H1 (cell line): ENCODE measurements around the gene SLC23A3. TPM values are rescaled to one million over a fixed set of nuclear protein-coding genes. Genes with fewer than 3 reads are reported as not detected.

Experiments
- CTCF ChIA-PET: fragments of 300-600 bp; sonication (Branson Sonifier 250); formaldehyde crosslinking; loops from one replicate; lab custom pipeline; 2021; ENCODE audit not compliant: partially characterized antibody; lab: Charles Lee
- POLR2A ChIA-PET: fragments of 300-600 bp; sonication (Branson Sonifier 250); formaldehyde crosslinking; loops from one replicate; lab custom pipeline; 2021; ENCODE audit warnings: inconsistent platforms; ENCODE audit not compliant: partially characterized antibody; lab: Charles Lee
- DNase-seq, 2 experiments: peaks; one replicate each; pipeline versions ENCODE4 v3.0.0 to v3.0.0-alpha.2; 2010 to 2022; ENCODE audit warnings: low spot score in 2 of 2, low read depth in 1 of 2, mixed read lengths in 1 of 2
- FAIRE-seq: peaks from 2 replicates; lab custom pipeline; 2011; peaks lifted over from hg19 to GRCh38; lab: Jason Lieb, UNC
- H2AFZ ChIP-seq: 2 replicates; pipeline ENCODE4 v1.8.1; 2012; ENCODE audit warnings: low read length, inconsistent platforms
- H2AK5ac ChIP-seq: 2 replicates; pipeline ENCODE4 v1.6.1; 2013; ENCODE audit warnings: low read depth, low read length
- H2BK120ac ChIP-seq: replicated peaks from 2 replicates; pipeline ENCODE3; 2013; ENCODE audit warnings: low read depth, low read length, inconsistent platforms
- H2BK12ac ChIP-seq: 2 replicates; pipeline ENCODE4 v1.6.1; 2013; ENCODE audit warnings: low read depth, low read length
- H2BK15ac ChIP-seq: 2 replicates; pipeline ENCODE4 v1.6.1; 2013; ENCODE audit warnings: low read length
- H2BK20ac ChIP-seq: 2 replicates; pipeline ENCODE4 v1.6.1; 2013; ENCODE audit warnings: low read length
- H2BK5ac ChIP-seq: 2 replicates; pipeline ENCODE4 v1.6.1; 2013; ENCODE audit warnings: low read depth, low read length
- H3K14ac ChIP-seq: 2 replicates; pipeline ENCODE4 v1.6.1; 2013; ENCODE audit warnings: inconsistent platforms; ENCODE audit not compliant: insufficient read length
- H3K18ac ChIP-seq: 2 replicates; pipeline ENCODE4 v1.6.1; 2013; ENCODE audit warnings: low read length; ENCODE audit errors: extremely low read depth
- H3K23ac ChIP-seq: 2 replicates; pipeline ENCODE4 v1.6.1; 2013; ENCODE audit warnings: inconsistent platforms; ENCODE audit not compliant: insufficient read length
- H3K23me2 ChIP-seq: 2 replicates; pipeline ENCODE4 v1.6.1; 2013; ENCODE audit warnings: low read depth, low read length
- H3K27ac ChIP-seq: 2 replicates; pipeline ENCODE4 v1.6.1; 2011; ENCODE audit warnings: low read depth, low read length, inconsistent platforms
- H3K27me3 ChIP-seq, 4 experiments: replicated peaks in 1 of 4; 1 replicate in 1 of 4; 2 replicates in 3 of 4; pipeline versions ENCODE4 v1.6.1 to v1.8.1; 2011 to 2013; ENCODE audit warnings: low read length in 3 of 4, mild to moderate bottlenecking in 3 of 4, inconsistent platforms in 2 of 4, mixed read lengths in 2 of 4, moderate library complexity in 1 of 4; ENCODE audit not compliant: control insufficient read depth in 3 of 4, insufficient read depth in 3 of 4; ENCODE audit errors: extremely low read depth in 1 of 4
- H3K36me3 ChIP-seq, 4 experiments: 2 replicates each; pipeline versions ENCODE4 v1.6.1 to v1.8.1; 2011 to 2013; ENCODE audit warnings: mild to moderate bottlenecking in 4 of 4, low read length in 3 of 4, moderate library complexity in 2 of 4, control low read depth in 1 of 4, inconsistent platforms in 1 of 4; ENCODE audit not compliant: insufficient read depth in 4 of 4, control insufficient read depth in 2 of 4
- H3K4ac ChIP-seq: replicated peaks from 2 replicates; pipeline ENCODE3; 2013; ENCODE audit warnings: low read length, low read depth, mixed read lengths, inconsistent platforms; ENCODE audit not compliant: insufficient read length
- H3K4me1 ChIP-seq, 4 experiments: replicated peaks in 1 of 4; 1 replicate in 1 of 4; 2 replicates in 3 of 4; pipeline versions ENCODE4 v1.6.1 to v1.8.1; 2011 to 2013; ENCODE audit warnings: low read length in 3 of 4, inconsistent platforms in 2 of 4, mixed read lengths in 1 of 4; ENCODE audit not compliant: insufficient read depth in 4 of 4, control insufficient read depth in 3 of 4
- H3K4me2 ChIP-seq, 2 experiments: 2 replicates each; pipeline versions ENCODE4 v1.6.1 to v1.8.1; 2011 to 2013; ENCODE audit warnings: low read depth in 2 of 2, low read length in 2 of 2, control low read depth in 1 of 2, inconsistent platforms in 1 of 2, mild to moderate bottlenecking in 1 of 2; ENCODE audit not compliant: insufficient read depth in 1 of 2
- H3K4me3 ChIP-seq, 4 experiments: fragments of 200-600, 300-600 bp in 1 of 4; sonication (generic), shearing (Covaris generic), sonication (Bioruptor Twin) in 1 of 4; 2 replicates each; pipeline versions ENCODE4 v1.5.1 to v1.8.1; 2011 to 2016; ENCODE audit warnings: low read length in 4 of 4, low read depth in 3 of 4, control low read depth in 2 of 4, inconsistent platforms in 2 of 4, mild to moderate bottlenecking in 2 of 4, mixed read lengths in 1 of 4, moderate library complexity in 1 of 4; ENCODE audit not compliant: insufficient read depth in 2 of 4; ENCODE audit errors: extremely low read depth in 1 of 4
- H3K56ac ChIP-seq: replicated peaks from 2 replicates; pipeline ENCODE3; 2013; ENCODE audit warnings: low read depth, mild to moderate bottlenecking, mixed read lengths, low read length, inconsistent platforms; ENCODE audit not compliant: insufficient read length
- H3K79me1 ChIP-seq: 2 replicates; pipeline ENCODE4 v1.6.1; 2013; ENCODE audit warnings: low read depth, low read length, control low read depth
- H3K79me2 ChIP-seq, 2 experiments: 2 replicates each; pipeline versions ENCODE4 v1.6.1 to v1.8.1; 2012 to 2013; ENCODE audit warnings: low read length in 2 of 2, mild to moderate bottlenecking in 2 of 2, inconsistent platforms in 1 of 2; ENCODE audit not compliant: insufficient read depth in 2 of 2, control insufficient read depth in 1 of 2
- H3K9ac ChIP-seq, 4 experiments: replicated peaks in 1 of 4; 1 replicate in 1 of 4; 2 replicates in 3 of 4; pipeline versions ENCODE4 v1.6.1 to v1.8.1; 2011 to 2013; ENCODE audit warnings: low read depth in 3 of 4, low read length in 3 of 4, control low read depth in 2 of 4, mild to moderate bottlenecking in 2 of 4, moderate library complexity in 2 of 4, inconsistent platforms in 1 of 4; ENCODE audit errors: extremely low read depth in 1 of 4
- H3K9me3 ChIP-seq, 2 experiments: 2 replicates each; pipeline versions ENCODE4 v1.6.1 to v1.8.1; 2012 to 2013; ENCODE audit warnings: mild to moderate bottlenecking in 2 of 2, moderate library complexity in 2 of 2, control low read depth in 1 of 2, inconsistent platforms in 1 of 2, low read depth in 1 of 2, low read length in 1 of 2, mixed read lengths in 1 of 2; ENCODE audit not compliant: insufficient read depth in 2 of 2
- H4K20me1 ChIP-seq, 2 experiments: replicated peaks in 1 of 2; 2 replicates each; pipeline versions ENCODE3 to v1.8.1; 2011 to 2013; ENCODE audit warnings: inconsistent platforms in 2 of 2, low read length in 2 of 2, mild to moderate bottlenecking in 1 of 2; ENCODE audit not compliant: insufficient read depth in 2 of 2, control insufficient read depth in 1 of 2
- H4K5ac ChIP-seq: 2 replicates; pipeline ENCODE4 v1.6.1; 2013; ENCODE audit warnings: low read length, low read depth, mixed read lengths, inconsistent platforms; ENCODE audit not compliant: insufficient read length
- H4K8ac ChIP-seq: 2 replicates; pipeline ENCODE4 v1.8.0; 2013; ENCODE audit warnings: mild to moderate bottlenecking, moderate library complexity, low read length, inconsistent platforms; ENCODE audit not compliant: insufficient read depth; ENCODE audit errors: extremely low read depth
- H4K91ac ChIP-seq: replicated peaks from 2 replicates; pipeline ENCODE3; 2013; ENCODE audit warnings: low read length, mixed read lengths, inconsistent platforms; ENCODE audit not compliant: insufficient read length
- ASH2L ChIP-seq: fragments of 200-600, 300-600 bp; sonication (generic); IDR thresholded peaks from one replicate; pipeline ENCODE4 v1.7.1; 2017; ENCODE audit warnings: low read length
- BACH1 ChIP-seq: IDR thresholded peaks from 2 replicates; pipeline ENCODE4 v1.6.1; 2012; ENCODE audit warnings: low read length, improper control_type of control experiment
- CHD1 ChIP-seq: IDR thresholded peaks from 2 replicates; pipeline ENCODE4 v1.6.1; 2012; ENCODE audit warnings: low read depth, low read length, improper control_type of control experiment
- HDAC6 ChIP-seq: IDR thresholded peaks from one replicate; pipeline ENCODE4 v1.7.1; 2012; ENCODE audit warnings: low read depth, mild to moderate bottlenecking, inconsistent platforms, low read length, moderate library complexity
- RAD21 ChIP-seq, 2 experiments: IDR thresholded peaks in 1 of 2; conservative IDR thresholded peaks in 1 of 2; 2 replicates each; pipeline ENCODE4 v1.6.1; 2011; ENCODE audit warnings: low read depth in 2 of 2, low read length in 2 of 2, improper control_type of control experiment in 1 of 2, inconsistent platforms in 1 of 2, mild to moderate bottlenecking in 1 of 2, moderate library complexity in 1 of 2
- SIN3A ChIP-seq, 2 experiments: IDR thresholded peaks in 1 of 2; conservative IDR thresholded peaks in 1 of 2; 2 replicates each; pipeline ENCODE4 v1.6.1; 2011 to 2012; ENCODE audit warnings: low read length in 2 of 2, improper control_type of control experiment in 1 of 2, low read depth in 1 of 2, mild to moderate bottlenecking in 1 of 2
- SIX5 ChIP-seq: IDR thresholded peaks from 2 replicates; pipeline ENCODE4 v1.6.1; 2011; ENCODE audit warnings: mild to moderate bottlenecking, low read depth, low read length
- TAF1 ChIP-seq: IDR thresholded peaks from 2 replicates; pipeline ENCODE4 v1.6.1; 2011; ENCODE audit warnings: mild to moderate bottlenecking, low read depth, low read length
- WGBS, 2 experiments: shearing (Covaris generic) in 1 of 2; methylation state at CpG; one replicate each; pipeline versions ENCODE4 v1.1.6 to v1.1.7; 2013 to 2015; ENCODE audit warnings: low lambda C conversion rate in 2 of 2, mixed read lengths in 2 of 2, inconsistent platforms in 1 of 2, low coverage in 1 of 2, missing lambda C conversion rate in 1 of 2; ENCODE audit not compliant: insufficient replicate concordance in 2 of 2, insufficient coverage in 1 of 2, insufficient read length in 1 of 2; ENCODE audit errors: extremely low coverage in 1 of 2, missing lambda C conversion rate in 1 of 2; 5-methylcytosine and 5-hydroxymethylcytosine counted together
- polyA plus RNA-seq, 7 experiments: library from polyadenylated mRNA; depleted of rRNA in 3 of 7; stranded (reverse) in 5 of 7; unstranded in 2 of 7; fragments of >200 nt in 5 of 7; fragments of 200-250 nt in 2 of 7; gene quantifications; 1 replicate in 5 of 7; 2 replicates in 1 of 7; 4 replicates in 1 of 7; pipeline versions ENCODE4 v1.2.1 to v1.2.3, GENCODE V29; 2011 to 2013; ENCODE audit warnings: missing spikeins in 2 of 7, mixed read lengths in 2 of 7
- total RNA-seq: library from RNA; stranded (reverse); fragmentation: NEBNext Ultra II Directional; extraction: Animal tissue kit (Norgen Biotek cat#: 25700); gene quantifications from 2 replicates; pipeline ENCODE4 v1.2.1, GENCODE V29; 2021
- TF ChIP-seq, protein P1 (sequence below), 3 experiments: IDR thresholded peaks; 1 replicate in 2 of 3; 2 replicates in 1 of 3; pipeline versions ENCODE4 v1.5.1 to v1.6.1; 2011; ENCODE audit warnings: low read length in 3 of 3, mild to moderate bottlenecking in 3 of 3, inconsistent platforms in 2 of 3, low read depth in 1 of 3, moderate library complexity in 1 of 3; ENCODE audit not compliant: insufficient read depth in 1 of 3; ENCODE audit errors: control extremely low read depth in 1 of 3
- TF ChIP-seq, protein P2 (sequence below): IDR thresholded peaks from 2 replicates; pipeline ENCODE4 v1.6.1; 2011; ENCODE audit warnings: low read depth, mild to moderate bottlenecking, low read length; ENCODE audit not compliant: insufficient read depth

SLC23A3 gene
- total and polyA plus RNA-seq, 2 of the 8 experiments (the other 6 are each of a cell fraction or from before 2014, with no cell fraction given): 0.35 to 0.84 TPM

DNA sequence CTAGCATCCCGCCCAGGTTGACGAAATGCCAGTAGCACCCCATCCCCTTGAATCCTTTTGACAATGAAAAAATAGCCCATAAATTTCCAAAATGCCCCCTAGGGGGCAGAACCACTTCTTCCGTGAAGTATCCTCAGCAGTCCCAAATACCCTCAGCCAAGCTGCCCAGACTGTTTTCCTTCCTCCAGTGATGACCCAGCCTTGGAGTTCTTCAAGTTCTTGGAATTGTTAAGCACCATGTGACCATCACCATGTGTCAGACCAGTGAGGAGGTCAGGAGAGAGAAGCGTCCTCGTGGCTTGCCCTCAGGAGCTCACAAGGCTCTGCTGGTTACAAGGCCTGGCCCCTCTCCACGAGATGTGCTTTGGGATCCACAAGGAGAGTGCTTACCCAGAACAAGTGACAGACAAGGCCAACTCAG is 1.4 kb upstream of the SLC23A3 start:
- POLR2A ChIA-PET: interaction anchor here (1.6 to 2.5 kb wide), 3 partner anchors 35 to 48 kb away, joined by 6 to 7 read pairs (median 6); partner anchors contain the start of genes ABCB6 and ZFAND2B
- TF ChIP-seq BACH1: no peak
- TF ChIP-seq RAD21 (IDR thresholded peaks at IDR 0.05 in 1 of 2, conservative IDR thresholded peaks at IDR 0.05 in 1 of 2; ENCODE audit: low read depth in 2 of 2, low read length in 2 of 2): peak; percentile 47 to 57
- TF ChIP-seq, protein P1, sequence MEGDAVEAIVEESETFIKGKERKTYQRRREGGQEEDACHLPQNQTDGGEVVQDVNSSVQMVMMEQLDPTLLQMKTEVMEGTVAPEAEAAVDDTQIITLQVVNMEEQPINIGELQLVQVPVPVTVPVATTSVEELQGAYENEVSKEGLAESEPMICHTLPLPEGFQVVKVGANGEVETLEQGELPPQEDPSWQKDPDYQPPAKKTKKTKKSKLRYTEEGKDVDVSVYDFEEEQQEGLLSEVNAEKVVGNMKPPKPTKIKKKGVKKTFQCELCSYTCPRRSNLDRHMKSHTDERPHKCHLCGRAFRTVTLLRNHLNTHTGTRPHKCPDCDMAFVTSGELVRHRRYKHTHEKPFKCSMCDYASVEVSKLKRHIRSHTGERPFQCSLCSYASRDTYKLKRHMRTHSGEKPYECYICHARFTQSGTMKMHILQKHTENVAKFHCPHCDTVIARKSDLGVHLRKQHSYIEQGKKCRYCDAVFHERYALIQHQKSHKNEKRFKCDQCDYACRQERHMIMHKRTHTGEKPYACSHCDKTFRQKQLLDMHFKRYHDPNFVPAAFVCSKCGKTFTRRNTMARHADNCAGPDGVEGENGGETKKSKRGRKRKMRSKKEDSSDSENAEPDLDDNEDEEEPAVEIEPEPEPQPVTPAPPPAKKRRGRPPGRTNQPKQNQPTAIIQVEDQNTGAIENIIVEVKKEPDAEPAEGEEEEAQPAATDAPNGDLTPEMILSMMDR (IDR thresholded peaks at IDR 0.05; ENCODE audit: control extremely low read depth in 1 of 3, insufficient read depth in 1 of 3, low read depth in 1 of 3, low read length in 3 of 3): peak; percentile 19 to 62 (median 58)
- no peak for TF ChIP-seq ASH2L
- no peak for TF ChIP-seq SIX5
- TF ChIP-seq SIN3A (conservative IDR thresholded peaks at IDR 0.05 in 1 of 2, IDR thresholded peaks at IDR 0.05 in 1 of 2; ENCODE audit: low read depth in 1 of 2, low read length in 2 of 2): peak in 1 of 2 experiments; percentile 34; a peak in 1 of 4 replicates
- TF ChIP-seq HDAC6: no peak
- TF ChIP-seq TAF1: no peak
- no peak for TF ChIP-seq CHD1
- TF ChIP-seq, protein P2, sequence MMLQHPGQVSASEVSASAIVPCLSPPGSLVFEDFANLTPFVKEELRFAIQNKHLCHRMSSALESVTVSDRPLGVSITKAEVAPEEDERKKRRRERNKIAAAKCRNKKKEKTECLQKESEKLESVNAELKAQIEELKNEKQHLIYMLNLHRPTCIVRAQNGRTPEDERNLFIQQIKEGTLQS: no peak

More for the DNA sequence above, 1.4 kb upstream of the SLC23A3 start:
- no peak overlapping the region for H2BK20ac ChIP-seq
- no peaks in the 10 kb centered on the region for H3K27me3 ChIP-seq
- H3K36me3 ChIP-seq: peaks cover 0 to 7% (median 3%) of the 10 kb centered on the region in 4 experiments; a peak in 2 of 8 replicates
- H3K4ac ChIP-seq: no peak overlapping the region
- no peak overlapping the region for H2AK5ac ChIP-seq
- no peaks in the 10 kb centered on the region for H3K79me2 ChIP-seq
- no peak overlapping the region for H4K5ac ChIP-seq
- no peak overlapping the region for H2BK5ac ChIP-seq
- no peaks in the 10 kb centered on the region for H3K9me3 ChIP-seq
- no peak overlapping the region for H4K8ac ChIP-seq
- peaks cover 0 to 1% of the 10 kb centered on the region in 2 experiments for H4K20me1 ChIP-seq
- no peak overlapping the region for H3K56ac ChIP-seq
- FAIRE-seq (peak; percentile 65), DNase-seq (peak in 1 of 2 experiments; percentile 58)
- CTCF ChIA-PET: interaction anchor here (0.6 to 8.3 kb wide), 27 partner anchors 9 to 319 kb away, joined by 3 to 71 read pairs (median 4); partner anchors contain the start of genes ANKZF1, ATG9A, NHEJ1 and ZFAND2B
- H3K79me1 ChIP-seq: no peaks in the 10 kb centered on the region
- peaks cover 0 to 7% (median 2%) of the 10 kb centered on the region in 4 experiments; a peak in 2 of 7 replicates for H3K4me1 ChIP-seq
- H3K4me2 ChIP-seq: no peak overlapping the region
- H2BK120ac ChIP-seq: no peak overlapping the region
- no peak overlapping the region for H3K23ac ChIP-seq
- no peak overlapping the region for H4K91ac ChIP-seq
- no peak overlapping the region for H2BK15ac ChIP-seq
- no peak overlapping the region for H2AFZ ChIP-seq
- H3K4me3 ChIP-seq: no peak overlapping the region
- no peak overlapping the region for H2BK12ac ChIP-seq
- no peak overlapping the region for H3K18ac ChIP-seq
- H3K14ac ChIP-seq: no peak overlapping the region
- no peak overlapping the region for H3K9ac ChIP-seq
- peaks cover 3% of the 10 kb centered on the region; the same call in 1 of the 2 replicates for H3K23me2 ChIP-seq
- 63% methylated on average over 6 of the region's 6 CpGs; no CpG with 5 or more reads in 1 of the 2 experiments for WGBS, 2 experiments
- H3K27ac ChIP-seq: no peak overlapping the region
